ENCODE data around the gene DOC2B. TPM values are rescaled to one million over a fixed set of nuclear protein-coding genes. Genes with fewer than 3 reads are reported as not detected.

The DOC2B gene
- total RNA-seq, 1 donor from 2014 or later, result 0.11 TPM

GRCh38 chr17:205817-206216, 24.4 kb upstream of the DOC2B start:
- FAIRE-seq, result no peak

GRCh38 chr17:205148-205669, 23.8 kb upstream of the DOC2B start:
- H3K27ac ChIP-seq (ENCODE audit: low read depth, low read length), result no peak overlapping the region
- H3K79me2 ChIP-seq (ENCODE audit: insufficient read depth, low read length), result no peaks in the 10 kb centered on the region
- no peak overlapping the region for H3K4me3 ChIP-seq (ENCODE audit: insufficient read depth, low read depth, low read length)
- H3K4me1 ChIP-seq (ENCODE audit: insufficient read depth, low read length), result no peaks in the 10 kb centered on the region
- no peaks in the 10 kb centered on the region for H4K20me1 ChIP-seq (ENCODE audit: insufficient read depth, low read length)
- H3K4me1 Mint-ChIP-seq (ENCODE audit: low read depth, unreplicated experiment), result no peaks in the 10 kb centered on the region
- H3K27me3 Mint-ChIP-seq (ENCODE audit: low read depth, unreplicated experiment), result peaks cover 25% of the 10 kb centered on the region
- FAIRE-seq, result no peak
- H3K4me3 Mint-ChIP-seq (ENCODE audit: unreplicated experiment), result no peak overlapping the region
- H3K36me3 ChIP-seq (ENCODE audit: insufficient read depth, low read length), result no peaks in the 10 kb centered on the region
- no peak for TF ChIP-seq CTCF (IDR thresholded peaks at IDR 0.05; ENCODE audit: insufficient read depth, low read depth, low read length)
- TF ChIP-seq EZH2 (IDR thresholded peaks at IDR 0.05; ENCODE audit: insufficient read depth, low read length), result no peak
- H3K36me3 Mint-ChIP-seq (ENCODE audit: low read depth, unreplicated experiment), result peaks cover 4% of the 10 kb centered on the region
- H3K4me2 ChIP-seq (ENCODE audit: low read length), result no peak overlapping the region
- no peaks in the 10 kb centered on the region for H3K9me3 ChIP-seq (ENCODE audit: insufficient read depth, low read depth, low read length)
- no peak overlapping the region for H2AFZ ChIP-seq (ENCODE audit: low read depth, low read length)
- DNase-seq (ENCODE audit: low read depth), result no peak
- H3K9me3 Mint-ChIP-seq (ENCODE audit: unreplicated experiment), result peaks cover 5% of the 10 kb centered on the region
- H3K27me3 ChIP-seq (ENCODE audit: insufficient read depth, low read length), result peaks cover 16% of the 10 kb centered on the region
- H3K9ac ChIP-seq (ENCODE audit: low read length), result no peak overlapping the region
- H3K27ac Mint-ChIP-seq (ENCODE audit: unreplicated experiment), result no peak overlapping the region

More at GRCh38 chr17:205817-206216, 24.4 kb upstream of the DOC2B start:
- Histone ChIP-seq H2AFZ (ENCODE audit: low read depth, low read length) (no peak overlapping the region), H3K27me3 (ENCODE audit: insufficient read depth, low read length) (peaks cover 11% of the 10 kb centered on the region), H3K4me1 (ENCODE audit: insufficient read depth, low read length) (no peaks in the 10 kb centered on the region), H3K9me3 (ENCODE audit: insufficient read depth, low read depth, low read length) (no peaks in the 10 kb centered on the region), H3K9ac (ENCODE audit: low read length) (no peak overlapping the region), H3K4me2 (ENCODE audit: low read length) (no peak overlapping the region), H4K20me1 (ENCODE audit: insufficient read depth, low read length) (no peaks in the 10 kb centered on the region), H3K36me3 (ENCODE audit: insufficient read depth, low read length) (no peaks in the 10 kb centered on the region), H3K27ac (ENCODE audit: low read depth, low read length) (no peak overlapping the region), H3K4me3 (ENCODE audit: insufficient read depth, low read depth, low read length) (no peak overlapping the region), H3K79me2 (ENCODE audit: insufficient read depth, low read length) (no peaks in the 10 kb centered on the region)
- Mint-ChIP-seq H3K27me3 (ENCODE audit: low read depth, unreplicated experiment) (peaks cover 24% of the 10 kb centered on the region), H3K4me3 (ENCODE audit: unreplicated experiment) (no peak overlapping the region), H3K4me1 (ENCODE audit: low read depth, unreplicated experiment) (no peaks in the 10 kb centered on the region), H3K9me3 (ENCODE audit: unreplicated experiment) (peaks cover 5% of the 10 kb centered on the region), H3K36me3 (ENCODE audit: low read depth, unreplicated experiment) (peaks cover 4% of the 10 kb centered on the region), H3K27ac (ENCODE audit: unreplicated experiment) (no peak overlapping the region)
- no peak for DNase-seq (ENCODE audit: low read depth)
- TF ChIP-seq EZH2 (IDR thresholded peaks at IDR 0.05; ENCODE audit: insufficient read depth, low read length), result no peak
- no peak for TF ChIP-seq CTCF (IDR thresholded peaks at IDR 0.05; ENCODE audit: insufficient read depth, low read depth, low read length)

- H3K9me3 ChIP-seq (ENCODE audit: insufficient read depth, low read depth, low read length), result no peaks in the 10 kb centered on the region
- H4K20me1 ChIP-seq (ENCODE audit: insufficient read depth, low read length), result no peaks in the 10 kb centered on the region
- H3K4me1 ChIP-seq (ENCODE audit: insufficient read depth, low read length), result no peaks in the 10 kb centered on the region
- Mint-ChIP-seq H3K36me3 (ENCODE audit: low read depth, unreplicated experiment) (peaks cover 4% of the 10 kb centered on the region), H3K27ac (ENCODE audit: unreplicated experiment) (no peak overlapping the region), H3K27me3 (ENCODE audit: low read depth, unreplicated experiment) (peaks cover 28% of the 10 kb centered on the region), H3K4me1 (ENCODE audit: low read depth, unreplicated experiment) (peaks cover 2% of the 10 kb centered on the region), H3K9me3 (ENCODE audit: unreplicated experiment) (peaks cover 5% of the 10 kb centered on the region), H3K4me3 (ENCODE audit: unreplicated experiment) (no peak overlapping the region)
- TF ChIP-seq CTCF (IDR thresholded peaks at IDR 0.05; ENCODE audit: insufficient read depth, low read depth, low read length) (no peak), EZH2 (IDR thresholded peaks at IDR 0.05; ENCODE audit: insufficient read depth, low read length) (no peak)
- no peak overlapping the region for H2AFZ ChIP-seq (ENCODE audit: low read depth, low read length)
- no peak overlapping the region for H3K9ac ChIP-seq (ENCODE audit: low read length)
- FAIRE-seq, result no peak
- no peaks in the 10 kb centered on the region for H3K79me2 ChIP-seq (ENCODE audit: insufficient read depth, low read length)
- no peaks in the 10 kb centered on the region for H3K36me3 ChIP-seq (ENCODE audit: insufficient read depth, low read length)
- H3K27ac ChIP-seq (ENCODE audit: low read depth, low read length), result no peak overlapping the region
- no peak overlapping the region for H3K4me2 ChIP-seq (ENCODE audit: low read length)
- peaks cover 18% of the 10 kb centered on the region for H3K27me3 ChIP-seq (ENCODE audit: insufficient read depth, low read length)
- no peak overlapping the region for H3K4me3 ChIP-seq (ENCODE audit: insufficient read depth, low read depth, low read length)
- no peak for DNase-seq (ENCODE audit: low read depth)
Measured at GRCh38 chr17:204427-205147, 23.1 kb upstream of the DOC2B start.

Data from astrocyte (in vitro differentiated cells and primary cell).